Left colon (tissue), 2 donors: ENCODE measurements around the gene C11orf98. TPM values are rescaled to one million over a fixed set of nuclear protein-coding genes. Genes with fewer than 3 reads are reported as not detected.
A peak's percentile ranks its signal among the peaks of the same experiment; 100 is the strongest.
"Not testable (repeated sequence)": the region's sequence is repeated elsewhere in the genome, so short reads cannot be mapped to it uniquely, and the experiment has no call there.

Experiments used
- ATAC-seq: fragments of 200-7000 bp; cut with Tn5 transposase; one replicate; pipeline ENCODE4 v1.9.1; 2020; ENCODE audit warnings: mild to moderate bottlenecking, moderate library complexity
- DNase-seq, 2 donors: peaks; one replicate each; pipeline ENCODE4 v3.0.0-alpha.2; 2020
- intact Hi-C, 2 donors: fragments of 100-400 bp; cut with DNase I in 1 of 2; cut with micrococcal nuclease in 1 of 2; formaldehyde crosslinking; loops; one replicate each; pipeline versions ENCODE4 v1.11.2 to v1.14.0; 2022; cut with DNase I, micrococcal nuclease
- total RNA-seq, 2 donors: library from RNA; stranded (reverse); fragmentation: NEBNext Ultra II Directional; extraction: Animal tissue kit (Norgen Biotek cat#: 25700); gene quantifications; one replicate each; pipeline ENCODE4 v1.2.1, GENCODE V29; 2021
- donor health status: DM: no; HTN: no; CAD: no.
- donor health status: DM: yes; HTN: yes; CAD: no.

The C11orf98 gene
- total RNA-seq, 2 donors from 2014 or later: 53.9 to 65.0 TPM

GRCh38 chr11:62688491-62688890 is 23.5 kb upstream of the C11orf98 start:
- ATAC-seq (no peak), DNase-seq (no peak)
- intact Hi-C loops: no loop called here

DNA sequence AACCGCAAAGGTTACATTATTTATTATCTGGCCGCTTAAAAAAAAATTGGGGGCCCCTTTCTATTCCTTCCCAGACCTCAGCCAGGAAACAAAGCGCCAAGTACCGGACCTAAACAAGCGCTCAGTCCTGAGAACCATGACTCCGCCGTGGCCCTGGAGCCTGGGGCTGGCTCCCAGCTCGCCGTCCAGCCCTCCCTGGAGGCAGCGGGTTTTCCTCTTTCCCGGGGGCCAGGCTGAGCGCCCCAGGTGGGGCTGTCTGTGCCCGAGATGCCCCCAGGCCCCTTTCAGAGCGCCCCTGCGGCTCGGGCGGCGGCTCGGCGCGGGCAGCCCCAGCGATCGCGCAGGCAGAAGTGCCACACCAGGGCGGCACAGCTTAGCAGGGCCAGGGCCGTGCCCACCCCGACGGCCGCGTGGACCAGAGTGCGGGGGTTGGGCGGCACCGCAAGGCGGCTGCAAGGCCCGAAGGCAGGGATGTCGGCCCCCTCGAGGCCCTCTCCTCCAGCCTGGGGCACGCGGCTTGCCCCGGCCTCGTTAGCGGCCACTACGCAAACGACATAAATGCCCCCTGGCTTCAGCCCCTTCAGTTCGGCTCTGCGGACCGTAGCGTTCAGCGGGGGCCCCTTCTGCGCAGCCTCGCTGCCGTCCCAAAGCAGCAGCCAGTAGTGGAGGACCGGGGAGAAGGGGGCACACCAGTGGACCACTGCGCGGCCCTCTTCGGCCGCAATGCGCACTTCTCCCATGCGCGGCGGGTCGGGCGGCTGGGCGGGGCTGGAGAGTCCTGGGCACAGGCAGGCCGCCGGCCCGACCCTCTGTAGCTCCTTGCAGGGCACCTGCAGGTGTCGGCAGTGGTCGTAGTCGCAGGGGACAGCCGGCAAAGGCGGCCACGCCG is 22.7 kb upstream of the C11orf98 start:
- intact Hi-C loops: no loop called here
- peak; percentile 41 for ATAC-seq
- no peak for DNase-seq

DNA sequence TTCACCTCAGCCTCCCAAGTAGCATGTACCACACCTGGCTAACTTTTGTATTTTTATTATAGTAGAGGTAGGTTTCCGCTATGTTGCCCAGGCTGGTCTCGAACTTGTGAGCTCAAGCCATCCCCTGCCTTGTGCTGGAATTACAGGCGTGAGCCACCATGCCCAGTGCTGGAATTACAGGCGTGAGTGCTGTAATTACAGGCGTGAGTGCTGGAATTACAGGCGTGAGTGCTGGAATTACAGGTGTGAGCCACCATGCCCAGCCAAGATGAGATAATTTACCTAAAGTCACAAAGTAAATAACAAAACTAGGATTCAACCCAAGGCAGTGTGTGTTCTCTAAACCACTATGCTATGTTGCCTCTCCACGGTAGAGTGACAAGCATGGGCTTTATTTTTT is 17.5 kb upstream of the C11orf98 start:
- intact Hi-C loops: no loop called here
- peak in 1 of 2 donors; percentile 55 for DNase-seq

DNA sequence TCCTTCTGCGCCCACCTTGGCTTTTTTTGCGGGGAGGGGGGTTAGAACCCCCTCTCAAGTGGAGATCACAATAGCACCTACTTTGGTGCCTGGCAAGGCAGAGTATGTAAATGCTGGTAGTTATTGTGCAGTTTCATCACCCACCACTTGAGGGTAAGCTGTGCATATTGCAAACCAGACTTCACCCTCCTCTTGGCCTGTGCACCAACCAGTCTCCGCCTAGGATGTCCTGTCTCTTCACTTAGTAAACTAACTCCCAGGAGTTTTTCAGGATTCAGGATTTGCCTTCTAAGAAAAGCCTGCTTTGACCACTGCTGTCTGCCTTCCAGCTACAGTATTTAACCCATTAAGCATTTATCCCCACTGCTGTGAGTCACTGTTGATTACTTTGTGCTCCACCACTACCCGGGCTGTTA is 15.8 kb upstream of the C11orf98 start:
- DNase-seq (peak in 1 of 2 donors; percentile 34), ATAC-seq (peak; percentile 65)
- intact Hi-C loops: no loop called here

More for the DNA sequence above, 17.5 kb upstream of the C11orf98 start:
- ATAC-seq: peak; percentile 76

GRCh38 chr11:62678770-62679696 is 14.0 kb upstream of the C11orf98 start, which contains the start of gene UBXN1:
Gene UBXN1, minus strand, starts transcription at chr11:62679073. Its CDS starts 150 bp downstream, at chr11:62678923.
- intact Hi-C loops: no loop called here
- peak; percentile 85 for ATAC-seq
- peak; percentile 90 to 91 for DNase-seq

DNA sequence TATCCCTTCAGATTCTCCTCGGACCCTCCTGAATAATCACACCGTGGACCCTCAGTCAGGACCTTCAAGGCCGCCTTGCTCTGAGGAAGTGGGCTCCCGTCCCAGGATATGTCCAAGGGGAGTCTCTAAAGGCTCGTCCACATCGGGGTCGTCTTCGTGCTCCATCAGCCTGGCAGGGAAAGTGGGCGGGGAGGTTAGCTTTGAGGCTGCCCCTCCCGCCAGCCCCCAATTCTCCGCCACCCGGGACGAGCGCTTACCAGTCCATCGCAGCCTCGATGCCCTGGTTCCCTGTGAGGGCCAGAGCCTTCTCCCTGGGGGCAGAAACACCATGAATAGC is 13.4 kb upstream of the C11orf98 start:
- intact Hi-C loops: no loop called here
- ATAC-seq: peak; percentile 15
- no peak for DNase-seq

DNA sequence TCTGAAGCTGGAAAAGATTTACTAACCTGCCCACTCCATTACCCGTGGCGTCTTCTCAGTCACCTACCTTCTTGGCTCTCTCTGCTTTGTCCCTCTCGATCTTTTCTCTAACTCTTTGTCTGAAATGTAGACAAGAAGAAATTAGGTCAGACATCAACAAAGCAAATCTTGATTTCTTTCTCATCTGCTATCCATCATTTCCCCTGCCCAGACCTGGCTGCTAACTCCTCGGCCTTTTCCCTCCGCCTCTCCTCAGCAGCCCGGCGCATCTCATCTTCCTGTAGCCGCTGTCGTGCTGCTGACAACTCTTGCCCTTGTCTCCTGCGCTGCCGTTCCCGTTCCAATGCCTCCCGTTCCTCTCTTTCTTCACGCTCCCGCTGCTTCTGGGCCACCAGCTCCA is 12.7 kb upstream of the C11orf98 start:
- ATAC-seq (no peak), DNase-seq (no peak)
- intact Hi-C loops: no loop called here

GRCh38 chr11:62677156-62677555 is 12.1 kb upstream of the C11orf98 start:
- intact Hi-C loops: no loop called here
- ATAC-seq: no peak
- DNase-seq: no peak

DNA sequence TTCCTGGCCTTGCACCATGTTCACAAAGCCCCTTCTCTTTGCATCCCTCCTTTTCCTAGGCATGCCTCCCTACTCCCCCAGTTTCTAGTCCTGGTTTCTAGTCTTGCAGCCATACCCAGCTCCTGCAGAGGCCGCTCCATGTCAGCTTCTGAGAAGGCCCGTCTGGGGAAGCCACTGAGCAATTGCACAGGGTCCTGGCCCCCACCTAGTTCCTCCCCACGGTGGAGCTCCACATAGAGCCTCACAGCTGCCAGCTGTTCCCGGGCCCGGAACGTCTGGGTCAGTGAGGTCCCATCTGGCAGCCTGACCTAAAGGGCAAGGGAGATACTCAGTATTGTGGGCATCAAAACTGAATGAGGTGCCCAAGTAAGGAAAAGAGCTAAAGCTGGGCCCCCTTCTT is 11.7 kb upstream of the C11orf98 start:
- intact Hi-C loops: no loop called here

DNA sequence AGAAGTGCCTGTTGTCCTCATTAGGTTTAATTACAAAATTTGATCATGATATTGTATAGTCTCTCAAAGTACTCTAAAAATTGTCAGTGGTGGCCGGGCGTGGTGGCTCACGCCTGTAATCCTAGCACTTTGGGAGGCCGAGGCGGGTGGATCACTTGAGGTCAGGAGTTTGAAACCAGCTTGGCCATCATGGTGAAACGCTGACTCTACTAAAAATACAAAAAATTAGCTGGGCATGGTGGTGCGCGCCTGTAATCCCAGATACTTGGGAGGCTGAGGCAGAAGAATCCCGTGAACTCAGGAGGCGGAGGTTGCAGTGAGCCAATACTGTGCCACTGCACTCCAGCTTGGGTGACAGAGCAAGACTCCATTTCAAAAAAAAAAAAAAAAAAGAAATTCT is 10.4 kb upstream of the C11orf98 start:
- intact Hi-C loops, ATAC-seq, DNase-seq: not testable (repeated sequence)

More for the DNA sequence above, 11.7 kb upstream of the C11orf98 start:
- DNase-seq (no peak), ATAC-seq (no peak)

GRCh38 chr11:62673196-62673525 is 8.2 kb upstream of the C11orf98 start:
- intact Hi-C loops: no loop called here
- DNase-seq (no peak), ATAC-seq (no peak)

- DNase-seq (peak; percentile 78 to 83), ATAC-seq (peak; percentile 76)
- intact Hi-C loops: no loop called here
Measured at GRCh38 chr11:62671608-62672389, 6.8 kb upstream of the C11orf98 start, which contains the start of the genes LBHD1 and UQCC3. Gene LBHD1, minus strand, starts transcription at chr11:62672267. Its CDS starts 2,236 bp downstream, at chr11:62670031. Gene UQCC3, plus strand, starts transcription at chr11:62671673. Its CDS starts 73 bp downstream, at chr11:62671746.

DNA sequence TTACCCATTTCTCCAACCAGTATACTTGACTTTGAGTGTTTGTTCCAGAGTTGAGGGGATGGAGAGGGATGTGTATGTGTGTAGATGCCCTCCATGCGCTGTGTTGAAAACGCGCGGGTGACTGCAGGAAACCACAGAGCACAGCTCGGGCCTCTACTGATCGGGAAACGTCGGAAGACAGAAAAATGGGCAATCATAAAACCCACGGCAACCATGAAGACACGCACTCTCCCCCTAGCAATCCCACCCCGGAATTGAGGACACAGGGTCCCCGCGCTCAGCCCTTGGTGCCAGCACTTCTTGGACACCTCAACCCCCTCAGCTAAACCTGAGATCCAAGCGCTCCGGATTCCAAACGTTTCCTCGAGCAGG is 6.2 kb upstream of the C11orf98 start:
- DNase-seq: no peak
- intact Hi-C loops: no loop called here
- ATAC-seq: peak; percentile 27

- peak; percentile 49 to 75 for DNase-seq
Measured at GRCh38 chr11:62669420-62670161, 4.6 kb upstream of the C11orf98 start.

GRCh38 chr11:62667460-62667859 is 2.5 kb upstream of the C11orf98 start:
- no peak for DNase-seq
- ATAC-seq: no peak
- intact Hi-C loops: no loop called here

More at GRCh38 chr11:62669420-62670161, 4.6 kb upstream of the C11orf98 start:
- peak; percentile 32 for ATAC-seq
- intact Hi-C loops: no loop called here

DNA sequence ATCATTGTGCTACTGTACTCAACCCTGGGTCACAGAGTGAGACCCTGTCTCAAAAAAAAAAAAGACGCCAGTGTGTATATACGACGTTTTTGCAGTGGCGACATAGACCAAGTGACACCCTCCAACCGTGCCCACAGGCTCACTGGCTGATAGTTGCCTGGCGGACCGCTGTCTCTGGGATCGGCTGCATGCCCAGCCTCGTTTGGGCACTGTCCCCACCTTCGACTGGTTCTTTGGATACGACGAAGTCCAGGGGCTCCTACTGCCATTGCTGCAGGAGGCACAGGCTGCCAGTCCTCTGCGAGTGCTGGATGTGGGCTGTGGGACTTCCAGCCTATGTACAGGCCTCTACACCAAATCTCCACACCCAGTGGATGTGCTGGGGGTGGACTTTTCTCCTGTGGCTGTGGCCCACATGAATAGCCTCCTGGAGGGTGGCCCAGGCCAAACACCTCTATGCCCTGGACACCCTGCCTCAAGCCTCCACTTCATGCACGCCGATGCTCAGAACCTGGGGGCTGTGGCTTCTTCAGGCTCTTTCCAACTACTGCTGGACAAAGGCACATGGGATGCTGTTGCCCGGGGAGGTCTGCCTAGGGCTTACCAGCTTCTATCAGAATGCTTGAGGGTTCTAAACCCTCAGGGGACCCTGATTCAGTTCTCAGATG is 1.4 kb upstream of the C11orf98 start:
- DNase-seq: no peak
- no peak for ATAC-seq
- intact Hi-C loops: no loop called here

DNA sequence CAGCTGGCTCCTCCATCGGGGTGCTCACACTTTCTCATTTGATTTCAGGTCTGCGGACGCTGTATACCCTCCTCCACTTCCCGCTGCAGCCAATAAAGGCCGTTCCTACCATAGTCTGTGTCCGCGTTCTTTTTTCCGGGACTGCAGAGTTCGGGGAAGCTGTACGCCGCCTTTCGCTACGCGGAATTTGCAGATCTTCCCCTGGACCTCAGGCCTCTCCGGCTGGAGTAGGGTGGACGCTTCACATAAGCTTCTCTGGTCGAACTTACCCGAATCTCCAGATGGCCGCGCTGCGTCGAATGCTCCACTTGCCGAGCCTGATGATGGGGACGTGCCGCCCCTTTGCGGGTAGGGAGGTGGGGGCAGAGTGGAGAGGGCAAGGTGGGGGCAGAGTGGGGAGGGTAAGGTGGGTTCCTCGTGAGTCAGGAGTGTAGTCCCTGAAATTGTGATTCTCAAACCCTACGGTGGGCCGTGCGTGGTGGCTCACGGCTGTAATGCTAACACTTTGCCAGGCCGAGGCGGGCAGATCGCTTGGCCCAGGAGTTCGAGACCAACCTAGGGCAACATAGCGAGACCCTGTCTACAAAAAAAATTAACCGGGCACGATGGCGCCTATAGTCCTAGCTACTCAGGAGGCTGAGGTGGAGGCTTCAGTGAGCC is 719 bp upstream of the C11orf98 start:
- ATAC-seq (peak; percentile 54), DNase-seq (peak in 1 of 2 donors; percentile 69)
- intact Hi-C loops: no loop called here
